Esophagus squamous epithelium (tissue), 5 donors: ENCODE measurements around the gene AUTS2. TPM values are rescaled to one million over a fixed set of nuclear protein-coding genes. Genes with fewer than 3 reads are reported as not detected.

Experiments
- DNase-seq: peaks from one replicate; lab custom pipeline; 2025; lab: John Stamatoyannopoulos, UW
- H3K27ac ChIP-seq, 4 donors: fragments of 200-600 bp; sonication (generic); one replicate each; pipeline ENCODE4 v1.5.1; 2016 to 2019; ENCODE audit warnings: mild to moderate bottlenecking in 1 of 4
- H3K27me3 ChIP-seq, 4 donors: fragments of 200-600 bp; sonication (generic); 1 replicate in 3 of 4; 2 replicates in 1 of 4; pipeline versions ENCODE4 v1.5.1 to v1.6.0; 2017 to 2021; ENCODE audit warnings: antibody characterized with exemption in 1 of 4
- H3K36me3 ChIP-seq, 3 donors: fragments of 200-600 bp; sonication (generic); one replicate each; pipeline ENCODE4 v1.5.1; 2016 to 2019
- H3K4me1 ChIP-seq, 3 donors: fragments of 200-600 bp; sonication (generic); one replicate each; pipeline ENCODE4 v1.5.1; 2017 to 2019
- H3K4me3 ChIP-seq, 4 donors: fragments of 200-600 bp; sonication (generic); 1 replicate in 3 of 4; 2 replicates in 1 of 4; pipeline ENCODE4 v1.5.1; 2016 to 2019; ENCODE audit warnings: mild to moderate bottlenecking in 2 of 4, moderate library complexity in 1 of 4
- H3K9me3 ChIP-seq, 3 donors: fragments of 200-600 bp; sonication (generic); one replicate each; pipeline ENCODE4 v1.5.1; 2016 to 2019
- CTCF ChIP-seq, 6 experiments: fragments of 450-650 bp in 4 of 6; fragments of 200-600 bp in 2 of 6; sonication (generic) in 2 of 6; IDR thresholded peaks; one replicate each; pipeline ENCODE4 v1.5.1; 2016 to 2019; ENCODE audit warnings: antibody characterized with exemption in 6 of 6, mild to moderate bottlenecking in 4 of 6, moderate library complexity in 4 of 6
- POLR2A ChIP-seq, 4 donors: fragments of 450-650 bp; IDR thresholded peaks; one replicate each; pipeline ENCODE4 v1.6.1; 2017; ENCODE audit warnings: antibody characterized with exemption in 4 of 4, mild to moderate bottlenecking in 4 of 4, moderate library complexity in 3 of 4
- WGBS, 2 donors: methylation state at CpG; one replicate each; pipeline ENCODE4 v1.1.5; 2018; 5-methylcytosine and 5-hydroxymethylcytosine counted together
- intact Hi-C: fragments of 100-400 bp; cut with DNase I; formaldehyde crosslinking; loops from one replicate; pipeline ENCODE4 v1.15.0; 2022
- total RNA-seq, 4 donors: library from RNA; depleted of rRNA; stranded (reverse); fragments of >200 nt; gene quantifications; one replicate each; pipeline ENCODE4 v1.1.0, GENCODE V29; 2016
- donor health status: DM: yes; HTN: yes; CAD: no.

Gene AUTS2
- total RNA-seq, 4 donors from 2014 or later = 9.5 to 36.2 (median 23.0) TPM

- TF ChIP-seq POLR2A (IDR thresholded peaks at IDR 0.05) = no peak
- no peak for TF ChIP-seq CTCF (IDR thresholded peaks at IDR 0.05)
- no peaks in the 10 kb centered on the region for H3K9me3 ChIP-seq
- intact Hi-C loops = no loop called here
- no peak overlapping the region for H3K4me3 ChIP-seq
- H3K36me3 ChIP-seq = no peaks in the 10 kb centered on the region
- no peak overlapping the region for H3K27ac ChIP-seq
- WGBS, 2 donors = 76 to 85% methylated on average over 8 of the region's 8 CpGs
- no peak for DNase-seq
- no peaks in the 10 kb centered on the region for H3K4me1 ChIP-seq
- no peaks in the 10 kb centered on the region for H3K27me3 ChIP-seq
Observed at GRCh38 chr7:69684369-69685292, 86.4 kb downstream of the AUTS2 start.

- no peak for DNase-seq
- WGBS, 2 donors = 14 to 18% methylated on average over 1 of the region's 1 CpG
- H3K27ac ChIP-seq = no peak overlapping the region
Observed at GRCh38 chr7:69685293-69685631, 87.0 kb downstream of the AUTS2 start.

GRCh38 chr7:69686366-69686765, 88.1 kb downstream of the AUTS2 start:
- Histone ChIP-seq H3K27me3 (no peaks in the 10 kb centered on the region), H3K9me3 (no peaks in the 10 kb centered on the region), H3K4me1 (no peaks in the 10 kb centered on the region), H3K4me3 (no peak overlapping the region), H3K27ac (no peak overlapping the region), H3K36me3 (no peaks in the 10 kb centered on the region)
- no peak for TF ChIP-seq CTCF (IDR thresholded peaks at IDR 0.05)
- no peak for TF ChIP-seq POLR2A (IDR thresholded peaks at IDR 0.05)
- WGBS, 2 donors = 84 to 85% methylated on average over 2 of the region's 2 CpGs
- intact Hi-C loops = no loop called here
- no peak for DNase-seq

More at GRCh38 chr7:69685293-69685631, 87.0 kb downstream of the AUTS2 start:
- H3K9me3 ChIP-seq = no peaks in the 10 kb centered on the region
- H3K4me3 ChIP-seq = no peak overlapping the region
- H3K4me1 ChIP-seq = no peaks in the 10 kb centered on the region
- no peaks in the 10 kb centered on the region for H3K36me3 ChIP-seq
- no peak for TF ChIP-seq POLR2A (IDR thresholded peaks at IDR 0.05)
- TF ChIP-seq CTCF (IDR thresholded peaks at IDR 0.05) = no peak
- intact Hi-C loops = no loop called here
- H3K27me3 ChIP-seq = no peaks in the 10 kb centered on the region

- Histone ChIP-seq H3K4me1 (no peaks in the 10 kb centered on the region), H3K27me3 (no peaks in the 10 kb centered on the region), H3K27ac (no peak overlapping the region), H3K36me3 (no peaks in the 10 kb centered on the region), H3K9me3 (no peaks in the 10 kb centered on the region), H3K4me3 (no peak overlapping the region)
- 61 to 68% methylated on average over 4 of the region's 4 CpGs for WGBS, 2 donors
- no peak for DNase-seq
- intact Hi-C loops = no loop called here
- TF ChIP-seq CTCF (IDR thresholded peaks at IDR 0.05) (no peak), POLR2A (IDR thresholded peaks at IDR 0.05) (no peak)
Observed at GRCh38 chr7:69687739-69688433, 89.6 kb downstream of the AUTS2 start.

GRCh38 chr7:69690329-69690728, 92.1 kb downstream of the AUTS2 start:
- no peak overlapping the region for H3K4me3 ChIP-seq
- no peaks in the 10 kb centered on the region for H3K4me1 ChIP-seq
- intact Hi-C loops = no loop called here
- no peaks in the 10 kb centered on the region for H3K27me3 ChIP-seq
- no peaks in the 10 kb centered on the region for H3K36me3 ChIP-seq
- TF ChIP-seq CTCF (IDR thresholded peaks at IDR 0.05) = no peak
- TF ChIP-seq POLR2A (IDR thresholded peaks at IDR 0.05) = no peak
- H3K9me3 ChIP-seq = no peaks in the 10 kb centered on the region
- no peak overlapping the region for H3K27ac ChIP-seq
- 45% methylated on average over 2 of the region's 6 CpGs; no CpG with 5 or more reads in 1 of the 2 donors for WGBS, 2 donors
- no peak for DNase-seq
